ENCODE measurements around the gene PNLIPRP3.

PNLIPRP3 gene

DNA sequence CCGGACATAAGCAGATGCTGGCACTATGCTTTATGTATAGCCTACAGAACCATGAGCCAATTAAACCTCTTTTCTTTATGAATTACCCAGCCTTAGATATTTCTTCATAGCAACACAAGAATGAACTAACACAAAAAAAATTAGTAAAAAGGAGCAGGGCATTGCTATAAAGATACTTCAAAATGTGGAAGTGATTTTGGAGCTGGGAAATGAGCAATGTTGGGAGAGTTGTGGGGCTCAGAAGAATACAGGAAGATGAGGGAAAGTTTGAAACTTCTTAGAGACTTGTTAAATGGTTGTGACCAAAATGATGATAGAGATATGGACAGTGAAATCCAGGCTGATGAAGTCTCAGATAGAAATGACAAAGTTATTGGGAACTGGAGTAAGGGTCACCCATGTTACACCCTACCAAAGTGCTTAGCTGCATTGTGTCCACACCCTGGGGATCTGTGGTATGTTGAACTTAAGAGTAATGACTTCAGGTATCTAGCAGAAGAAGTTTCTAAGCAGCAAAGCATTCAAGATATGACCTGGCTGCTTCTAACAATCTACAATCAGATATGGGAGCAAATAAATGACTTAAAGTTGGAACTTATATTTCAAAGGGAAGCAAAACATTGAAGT lies 24.2 kb downstream of the PNLIPRP3 start:
- DNase-seq, result no peak

DNA sequence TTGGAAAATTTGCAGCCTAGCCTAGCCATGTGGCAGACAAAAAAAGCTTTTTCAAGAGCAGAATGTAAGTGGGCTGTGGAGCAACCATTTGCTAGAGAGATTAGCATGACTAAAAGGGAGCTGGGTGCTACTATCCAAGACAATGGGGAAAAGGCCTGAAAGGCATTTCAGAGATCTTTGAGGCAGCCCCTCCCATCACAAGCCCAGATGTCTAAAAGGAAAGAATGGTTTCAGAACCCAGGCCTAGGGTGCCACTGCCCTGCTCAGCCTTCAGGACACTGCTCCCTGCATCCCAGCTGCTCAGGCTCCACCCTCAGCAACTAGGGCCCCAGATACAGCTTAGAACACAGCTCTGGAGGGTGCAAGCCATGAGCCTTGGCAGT lies 24.7 kb downstream of the PNLIPRP3 start:
- no peak for DNase-seq

DNA sequence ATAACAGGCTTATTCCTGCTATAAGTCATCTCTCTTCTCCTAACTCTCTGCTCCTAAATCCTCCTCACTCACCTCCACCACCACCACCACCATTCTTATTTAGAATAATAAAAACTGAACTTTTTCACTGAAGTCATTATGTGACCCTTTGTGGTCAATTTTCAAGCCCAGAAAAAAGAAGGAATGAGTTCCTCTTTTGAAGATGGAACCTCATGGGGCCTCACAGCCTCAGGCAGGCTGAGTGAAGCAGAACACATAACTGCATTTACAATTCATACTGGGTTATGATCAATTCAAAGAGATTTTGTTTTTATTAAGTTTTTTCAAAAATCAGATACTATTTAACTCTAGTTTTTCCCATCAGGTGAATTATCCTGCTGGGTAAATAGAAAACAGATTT lies 29.8 kb downstream of the PNLIPRP3 start:
- DNase-seq, result no peak

DNA sequence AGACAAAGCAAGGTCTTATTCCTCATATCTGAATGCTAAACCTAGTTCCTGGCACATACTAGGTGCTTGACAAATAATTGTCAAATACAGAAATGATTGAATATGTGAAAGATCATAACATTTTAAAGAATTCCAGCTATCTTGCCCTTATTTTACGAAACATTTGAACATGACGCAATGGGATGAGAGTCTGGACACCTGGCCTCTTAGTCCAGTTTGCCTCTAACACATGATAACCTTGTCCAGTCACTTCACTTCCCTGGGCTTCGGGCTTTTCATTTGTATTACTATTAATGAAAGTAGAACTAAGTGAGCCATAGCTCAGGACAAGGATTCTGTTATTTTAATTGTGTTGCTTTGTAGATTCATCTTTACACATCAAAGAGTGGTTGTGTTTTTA lies 32.6 kb downstream of the PNLIPRP3 start:
- no peak for DNase-seq

DNA sequence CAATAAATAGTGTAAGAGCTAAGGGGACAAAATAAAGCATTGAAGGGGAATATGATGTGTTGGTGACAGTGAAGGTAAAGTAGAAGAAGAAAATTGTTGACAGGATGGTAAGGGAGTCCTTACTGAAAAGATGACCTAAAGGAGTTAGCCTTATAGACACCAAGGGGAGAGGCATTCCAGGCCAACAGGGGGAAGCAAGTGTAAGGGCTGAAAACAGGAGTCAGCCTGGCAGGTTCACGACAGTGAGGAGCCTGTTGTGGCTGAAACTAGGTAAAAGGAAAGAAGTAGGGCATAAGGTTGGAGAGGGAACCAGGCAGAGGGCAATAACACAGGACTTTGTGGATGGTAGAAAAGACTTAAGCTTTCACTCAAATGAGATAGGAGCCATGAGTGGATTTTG lies 34.0 kb downstream of the PNLIPRP3 start:
- no peak for DNase-seq

DNA sequence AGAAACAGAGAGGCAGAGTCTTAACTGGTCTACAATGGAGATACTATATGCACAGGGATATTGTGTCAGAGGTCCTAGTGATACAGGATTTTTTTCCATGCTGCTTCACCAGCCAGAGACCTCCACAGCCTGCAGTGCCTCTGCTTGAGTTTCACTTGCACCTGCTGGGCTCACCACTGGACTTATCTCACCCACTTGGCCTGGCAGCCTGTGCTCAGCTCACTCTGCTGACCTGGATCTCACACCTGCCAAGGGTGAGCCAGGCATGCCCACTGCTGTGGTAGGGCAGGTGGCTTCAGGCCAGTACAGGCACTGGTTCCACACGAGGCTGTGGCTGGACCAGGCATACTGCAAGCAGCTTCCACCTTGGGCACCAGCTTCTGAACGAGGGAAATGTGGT lies 36.6 kb downstream of the PNLIPRP3 start:
- DNase-seq, result no peak

DNA sequence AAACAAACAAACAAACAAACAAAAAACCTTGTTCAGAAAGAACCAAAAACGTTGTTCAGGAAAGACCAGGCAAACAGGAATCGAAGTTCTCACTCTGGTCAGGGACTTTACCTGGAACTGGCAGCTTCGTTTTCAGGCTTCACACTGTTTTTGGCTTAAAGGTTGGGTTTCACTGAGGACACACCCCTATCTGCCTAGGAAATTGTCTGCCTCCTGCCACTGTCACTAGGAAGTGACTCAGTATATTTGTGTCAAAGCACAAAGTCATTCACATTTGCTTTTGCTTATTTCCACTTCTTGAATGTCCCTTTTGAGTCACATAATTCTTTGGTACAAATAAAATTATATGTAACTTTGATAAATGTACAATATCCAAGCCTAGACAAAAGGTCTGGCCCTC lies 37.9 kb downstream of the PNLIPRP3 start:
- no peak for DNase-seq

DNA sequence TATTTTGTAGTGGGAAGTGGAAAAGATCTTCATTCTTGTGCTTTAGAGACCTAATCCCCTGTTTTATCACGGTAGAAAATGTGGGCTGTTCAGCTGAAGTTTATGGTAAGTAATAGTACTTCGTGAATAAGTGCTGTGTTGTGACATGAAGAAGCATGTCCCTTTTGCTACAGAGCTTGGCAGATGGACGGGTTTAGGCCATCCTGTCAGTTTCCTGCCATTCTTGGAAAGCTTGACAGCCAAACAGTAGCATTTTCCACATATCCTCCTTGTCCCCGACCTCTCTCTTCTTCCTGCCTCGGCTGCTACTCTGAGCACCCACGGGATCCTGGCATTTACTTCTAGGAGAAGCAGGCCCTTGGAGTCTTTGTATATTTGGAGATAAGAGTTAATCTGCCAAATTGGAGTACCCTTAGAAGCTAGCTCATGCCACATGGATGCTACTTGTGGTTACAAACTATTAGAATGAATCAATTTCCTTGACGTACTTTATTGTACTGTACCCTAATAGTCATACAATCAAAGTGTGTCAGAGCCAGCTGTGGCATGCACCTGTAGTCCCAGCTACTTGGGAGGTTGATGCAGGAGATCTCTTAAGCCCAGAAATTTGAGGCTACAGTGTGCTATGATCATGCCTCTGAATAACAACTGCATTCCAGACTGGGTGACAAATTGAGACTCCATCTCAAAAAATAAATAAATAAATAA lies 39.2 kb downstream of the PNLIPRP3 start:
- DNase-seq, result no peak

DNA sequence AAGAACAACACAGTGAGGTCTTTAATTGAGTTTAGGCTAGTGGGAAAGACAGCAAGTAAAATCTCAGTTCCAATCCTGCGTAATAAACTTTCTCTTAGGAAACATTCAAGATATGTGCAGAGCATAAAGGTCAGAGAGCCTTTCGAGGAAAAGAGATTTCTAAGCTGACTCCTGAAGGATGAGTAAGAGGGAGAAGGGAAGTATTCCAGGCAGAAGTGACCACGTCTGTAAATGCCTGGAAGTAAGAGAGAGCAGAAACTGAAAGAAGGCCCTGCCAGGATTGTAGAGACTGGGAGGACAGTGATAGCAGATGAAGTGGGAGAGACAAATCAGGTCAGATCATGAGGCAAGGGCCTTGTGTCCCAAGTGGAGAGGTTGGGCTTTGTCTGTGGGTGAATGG lies 41.8 kb downstream of the PNLIPRP3 start:
- no peak for DNase-seq

DNA sequence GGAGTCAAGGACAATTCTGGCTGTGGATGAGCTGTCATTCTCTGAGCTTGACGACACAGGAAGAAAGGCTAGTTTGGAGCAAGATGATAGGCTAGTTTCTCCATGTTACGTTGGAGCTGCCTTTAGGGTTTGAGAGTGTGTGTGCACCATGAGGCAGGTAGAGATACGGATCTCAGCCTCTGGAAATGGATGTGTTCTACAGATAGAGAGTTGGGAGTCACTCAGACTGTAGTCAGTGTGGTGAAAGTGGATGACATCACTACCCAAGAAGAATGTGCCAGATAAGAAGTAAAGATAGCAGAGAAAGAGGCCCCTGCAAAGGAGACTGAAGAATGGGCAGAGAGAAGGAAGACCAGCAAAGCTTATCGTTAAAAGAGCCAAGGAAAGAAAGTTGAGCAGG lies 42.4 kb downstream of the PNLIPRP3 start:
- DNase-seq, result no peak

DNA sequence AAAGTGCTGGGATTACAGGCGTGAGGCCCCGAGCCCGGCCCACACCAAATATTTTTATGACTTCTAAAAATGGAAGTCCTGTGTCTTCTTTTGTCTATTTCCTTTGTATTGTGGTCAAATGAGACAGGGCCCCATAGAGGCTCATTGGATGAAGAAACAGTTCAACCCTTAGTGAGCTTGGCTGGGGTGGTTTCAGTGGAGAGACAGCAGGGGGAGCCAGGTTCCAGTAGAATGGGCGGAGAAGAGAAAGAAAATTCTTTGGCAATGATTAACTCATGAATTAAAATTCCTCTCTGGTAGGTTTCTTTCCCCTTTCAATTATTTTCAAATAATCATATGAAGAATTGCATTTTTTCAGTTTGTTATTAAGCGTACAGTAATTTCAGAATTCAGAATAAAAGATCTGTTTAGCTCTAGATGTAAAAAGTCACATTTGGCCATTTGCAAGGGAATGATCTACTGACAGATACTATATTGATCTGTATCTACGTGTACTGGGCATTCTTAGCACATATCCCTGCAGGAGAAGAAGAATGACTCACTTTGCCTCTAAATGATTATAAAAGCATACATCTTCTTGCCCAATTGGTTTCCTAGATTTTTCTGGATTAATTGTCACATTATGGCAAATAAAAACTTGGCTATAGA lies 43.2 kb downstream of the PNLIPRP3 start:
- no peak for DNase-seq

DNA sequence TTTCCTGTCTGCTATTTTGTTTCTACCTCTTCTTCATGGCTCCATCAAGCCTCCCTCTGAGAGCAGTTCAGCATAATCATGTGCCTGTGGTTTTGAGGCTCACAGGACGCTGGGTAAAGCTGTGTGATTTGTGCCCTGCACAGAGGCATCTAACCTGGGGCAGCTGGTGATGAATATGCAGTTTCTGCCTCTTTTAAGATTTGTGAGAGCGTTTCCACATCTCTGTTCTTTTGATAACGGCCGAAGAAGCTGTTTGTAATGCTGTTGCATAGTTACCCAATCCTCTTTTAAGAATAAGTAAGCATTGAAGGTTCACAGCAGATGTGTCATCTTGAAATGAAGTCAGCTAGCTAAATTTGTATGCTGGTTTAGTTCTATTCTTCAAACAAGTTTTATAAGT lies 45.2 kb downstream of the PNLIPRP3 start:
- no peak for DNase-seq

DNA sequence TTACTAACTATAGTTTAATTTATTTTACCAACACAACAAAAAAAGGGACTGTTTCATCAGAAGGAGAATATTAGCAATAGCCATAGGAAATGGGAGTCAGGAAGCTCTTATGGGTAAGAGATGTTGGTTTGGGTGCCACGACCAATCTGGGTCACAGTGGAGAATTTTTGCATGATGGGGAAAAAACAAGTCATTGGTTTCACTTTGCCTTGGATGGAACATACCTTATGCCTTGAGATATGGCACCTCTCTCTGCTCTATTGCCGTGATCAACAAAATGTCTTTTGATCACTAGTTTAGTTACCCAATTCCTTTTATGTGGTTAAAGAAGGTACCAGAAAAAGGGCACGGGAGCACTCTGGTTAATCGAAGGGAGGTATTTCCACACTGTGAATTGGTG lies 48.2 kb downstream of the PNLIPRP3 start:
- no peak for DNase-seq

DNA sequence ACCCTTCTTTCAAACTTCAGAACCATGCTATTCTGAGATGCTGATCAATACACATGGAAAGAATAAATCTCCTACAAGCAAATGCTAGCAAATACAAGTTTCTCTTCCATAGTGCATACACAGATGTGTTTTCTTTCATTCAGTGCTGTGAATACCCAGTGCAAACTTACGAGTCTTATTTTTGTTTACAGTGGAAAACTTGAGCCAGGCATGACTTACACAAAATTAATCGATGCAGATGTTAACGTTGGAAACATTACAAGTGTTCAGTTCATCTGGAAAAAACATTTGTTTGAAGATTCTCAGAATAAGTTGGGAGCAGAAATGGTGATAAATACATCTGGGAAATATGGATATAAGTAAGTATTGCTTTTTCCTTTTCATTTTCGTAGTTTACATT lies 48.8 kb downstream of the PNLIPRP3 start:
- no peak for DNase-seq

DNA sequence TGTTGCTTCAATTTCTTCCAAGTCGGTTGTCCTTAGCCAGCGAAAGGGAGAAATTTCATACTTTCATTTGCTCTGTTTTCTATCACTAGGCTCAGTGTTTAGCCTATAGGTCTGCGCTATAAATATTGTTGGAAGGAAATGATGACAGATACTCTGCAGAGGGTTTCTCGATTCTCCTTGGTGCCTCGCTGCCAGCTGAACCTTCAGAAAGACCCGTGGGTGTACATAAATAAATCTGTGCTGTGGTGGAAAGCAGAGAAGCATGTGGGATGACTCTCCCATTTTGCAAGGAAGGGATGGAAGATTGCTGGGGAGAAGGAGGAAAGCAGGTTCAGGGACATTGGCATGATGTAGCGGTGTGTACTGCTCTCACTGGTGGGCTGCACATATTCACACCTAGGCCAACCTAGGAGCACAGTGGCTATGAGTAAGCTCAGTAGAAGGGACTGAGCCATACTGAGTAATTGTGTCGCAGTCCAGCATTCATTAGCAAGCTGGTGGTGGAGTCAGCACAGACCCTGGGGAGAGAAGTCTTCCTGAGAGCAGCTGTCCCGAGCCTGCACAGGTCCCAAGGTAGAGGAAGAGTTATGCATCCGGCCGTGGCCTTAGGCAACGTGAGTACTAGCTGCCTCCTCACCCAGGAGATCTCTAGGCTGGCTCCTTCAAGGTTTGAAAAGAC lies 50.5 kb downstream of the PNLIPRP3 start:
- no peak for DNase-seq

DNA sequence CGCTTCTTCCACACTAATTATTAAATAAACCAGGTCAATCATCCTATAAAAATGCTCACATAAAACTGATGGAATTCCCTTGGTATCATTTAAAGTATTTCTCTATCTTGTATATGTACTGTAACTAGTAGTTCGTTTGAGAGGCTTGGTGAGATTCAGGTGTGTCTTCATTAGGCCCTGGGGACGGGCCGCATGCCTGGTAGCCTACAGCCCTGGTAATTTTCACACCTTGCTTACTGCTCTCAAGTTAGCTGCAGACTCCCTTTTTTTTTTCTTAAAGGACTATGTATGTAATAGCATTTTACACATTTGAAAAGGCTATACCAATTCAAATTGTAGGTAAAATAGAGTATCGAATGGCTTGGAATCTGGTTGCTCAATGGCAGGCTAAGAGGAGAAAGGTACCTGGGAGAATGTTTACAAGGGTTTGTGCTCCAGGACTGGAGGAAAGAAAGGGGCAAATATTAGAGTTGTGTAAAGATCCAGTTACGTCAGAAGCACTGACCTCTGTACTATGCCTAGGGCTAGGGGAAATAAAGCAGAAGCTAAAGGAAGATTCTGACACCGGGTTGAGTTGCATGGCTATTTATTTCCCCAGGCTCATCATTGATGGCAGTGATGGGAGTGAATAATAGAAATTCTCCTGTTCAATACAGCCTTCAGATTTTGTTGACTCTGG lies 59.3 kb downstream of the PNLIPRP3 start:
- DNase-seq, result no peak

DNA sequence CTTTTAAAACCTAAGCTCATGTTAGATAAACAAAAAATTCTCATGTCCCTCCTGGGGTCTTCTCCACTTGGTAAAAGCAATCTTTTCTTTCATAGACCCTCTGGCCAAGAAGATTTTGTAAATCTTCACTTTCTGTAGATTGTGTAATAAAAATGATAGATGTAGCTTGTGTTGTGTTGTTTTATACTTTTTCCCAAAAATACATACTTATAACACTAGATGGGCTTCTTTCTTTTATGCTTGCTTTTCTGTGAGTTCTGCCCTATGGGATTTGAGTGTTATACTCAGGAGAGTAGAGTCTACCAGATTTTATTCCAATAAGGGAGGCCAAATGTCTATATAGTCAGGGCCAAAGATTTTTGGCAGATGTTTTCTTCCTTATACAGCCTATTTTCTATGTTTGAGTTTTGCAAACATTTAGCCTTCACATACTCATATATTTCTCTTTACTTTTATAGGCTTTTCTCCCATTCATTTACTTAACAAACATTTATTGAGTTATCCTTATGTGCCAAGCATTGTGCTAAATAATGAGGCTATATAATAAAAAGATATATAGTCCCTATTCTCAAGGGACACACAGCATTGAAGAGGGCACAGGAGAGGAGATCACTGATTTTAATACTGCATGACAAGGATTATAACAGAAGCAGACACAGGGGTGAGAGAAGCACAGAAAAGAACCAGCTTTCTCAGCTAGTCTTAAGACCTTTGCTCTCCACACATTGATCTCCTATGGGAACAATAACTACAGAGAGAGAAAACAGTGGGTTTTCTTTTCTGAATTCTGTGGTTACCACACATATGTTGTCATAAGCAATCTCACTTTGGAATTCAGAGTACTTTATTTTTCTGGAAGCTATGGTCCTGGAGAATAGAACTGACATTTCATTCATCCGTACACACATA lies 60.1 kb downstream of the PNLIPRP3 start:
- no peak for DNase-seq

DNA sequence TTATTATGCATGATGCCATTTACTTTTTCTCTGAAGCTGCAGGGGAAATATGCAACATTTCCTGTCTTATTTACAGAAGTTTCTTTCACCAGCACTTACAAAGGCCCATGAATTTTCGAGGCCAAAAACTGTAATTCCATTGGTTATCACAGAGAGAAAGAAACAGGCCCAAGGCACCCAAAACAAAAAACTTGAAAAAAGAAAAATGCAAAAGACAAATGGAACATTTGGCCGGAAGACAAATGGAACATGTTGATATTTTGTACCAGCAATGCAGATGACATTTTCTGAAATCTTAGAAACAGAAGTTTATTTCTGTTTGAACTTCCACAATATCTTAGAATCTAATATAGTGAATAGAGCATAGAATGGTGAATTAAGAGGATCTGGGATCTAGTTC lies 61.8 kb downstream of the PNLIPRP3 start:
- no peak for DNase-seq

DNA sequence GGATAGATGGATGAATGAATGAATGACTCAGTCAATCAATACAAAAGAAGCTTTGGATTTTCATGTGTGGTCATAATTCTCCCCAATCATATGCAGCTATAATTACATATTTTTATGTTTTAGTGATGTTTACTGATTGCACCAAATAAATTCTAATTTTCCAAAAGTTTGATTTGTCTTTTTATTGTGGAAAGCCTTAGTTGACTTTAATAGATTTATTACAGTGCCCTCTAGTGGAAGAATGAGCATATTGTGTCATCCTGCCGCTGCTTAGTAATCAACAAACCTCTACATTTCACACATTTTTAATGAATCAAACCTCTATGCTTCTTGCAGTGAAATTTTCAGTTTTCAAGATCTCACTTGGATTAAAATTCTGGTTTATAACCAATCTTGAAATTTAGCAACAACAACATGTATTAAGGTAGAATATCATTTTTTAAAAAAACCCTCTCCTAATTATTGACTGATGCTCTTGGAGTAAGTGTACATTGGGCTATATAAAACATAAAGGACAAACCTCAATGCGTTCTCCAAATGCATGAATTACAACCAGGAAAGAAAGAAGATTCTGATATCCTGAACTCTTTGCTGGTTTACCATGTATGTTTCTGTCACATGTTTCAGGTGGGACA lies 62.5 kb downstream of the PNLIPRP3 start:
- no peak for DNase-seq

DNA sequence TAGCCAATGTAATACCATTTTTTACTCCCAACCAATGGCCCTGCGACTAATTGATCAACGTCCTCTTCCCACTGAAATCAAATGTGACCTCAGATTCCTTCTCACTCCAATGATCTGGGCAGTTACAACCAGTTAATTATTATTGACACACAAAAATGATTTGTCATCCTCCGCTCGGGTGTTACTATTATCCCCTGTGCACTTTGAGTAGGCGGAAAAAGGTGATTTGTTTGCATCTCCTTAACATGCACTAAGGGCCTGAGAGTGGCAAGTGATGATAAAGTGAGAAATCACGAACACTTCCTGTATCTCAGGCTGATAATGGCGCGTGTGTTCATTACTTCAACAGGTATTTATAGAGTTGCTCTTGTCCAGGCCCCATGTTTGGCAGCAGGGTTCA lies 77.1 kb downstream of the PNLIPRP3 start:
- no peak for DNase-seq

DNA sequence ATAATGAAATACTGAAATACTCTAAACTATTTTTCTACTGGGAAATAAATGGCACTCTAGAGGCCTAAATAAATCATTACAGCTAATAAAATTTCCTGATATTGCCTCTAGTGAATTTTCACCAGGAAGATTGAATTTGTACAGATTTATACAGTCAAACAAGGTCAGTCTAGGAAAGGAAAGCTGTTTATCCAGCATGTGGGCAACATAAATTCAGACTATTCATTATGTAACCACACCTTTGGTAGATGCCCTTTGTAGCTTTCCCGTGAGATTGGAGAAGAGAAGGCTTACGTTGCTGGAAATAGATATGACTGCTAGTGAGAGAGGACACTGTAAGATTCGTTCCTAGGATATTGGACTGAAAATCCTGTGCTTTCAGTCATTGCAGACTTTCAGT lies 82.9 kb downstream of the PNLIPRP3 start:
- no peak for DNase-seq

DNA sequence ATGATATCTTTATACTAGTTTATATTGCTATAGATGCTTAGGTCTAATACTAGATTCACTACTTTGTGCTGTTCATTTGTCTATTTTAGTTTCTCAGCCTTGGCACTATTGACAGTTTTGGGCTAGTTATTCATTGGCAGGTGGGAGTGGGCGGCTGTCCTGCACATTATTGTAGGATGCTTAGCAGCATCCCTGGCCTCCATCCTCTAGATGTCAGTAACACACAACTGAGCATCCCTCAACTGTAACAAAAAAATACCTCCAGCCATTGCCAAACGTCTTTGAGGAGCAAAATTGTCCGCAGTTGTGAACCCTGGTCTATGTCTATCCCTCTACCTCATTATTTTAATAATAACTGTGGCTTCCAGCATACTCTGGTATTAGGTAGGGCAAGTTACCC lies 83.7 kb downstream of the PNLIPRP3 start:
- no peak for DNase-seq
